DND-41 (cell line): Measurements from ENCODE around the gene BOLL.

Experiments
- ATAC-seq: fragments of 200-7000 bp; cut with Tn5 transposase; 3 replicates; pipeline ENCODE4 v1.9.1; 2021; ENCODE audit warnings: low read depth; ENCODE audit not compliant: insufficient read depth
- DNase-seq: peaks from one replicate; pipeline ENCODE4 v3.0.0-alpha.2; 2020
- H2AFZ ChIP-seq: 2 replicates; pipeline ENCODE4 v1.6.0; 2012; ENCODE audit warnings: low read depth, low read length
- H3K27ac ChIP-seq: 2 replicates; pipeline ENCODE4 v1.5.1; 2012; ENCODE audit warnings: low read length, inconsistent platforms
- H3K27me3 ChIP-seq: fragments of 200-600 bp; sonication (generic); 2 replicates; pipeline ENCODE4 v1.6.0; 2012; ENCODE audit warnings: low read length, mild to moderate bottlenecking, inconsistent platforms; ENCODE audit not compliant: insufficient read depth, poor library complexity
- H3K36me3 ChIP-seq: 2 replicates; pipeline ENCODE4 v1.5.1; 2012; ENCODE audit warnings: low read length, inconsistent platforms; ENCODE audit not compliant: insufficient read depth
- H3K4me1 ChIP-seq: 2 replicates; pipeline ENCODE4 v1.5.1; 2012; ENCODE audit warnings: mild to moderate bottlenecking, low read length; ENCODE audit not compliant: insufficient read depth
- H3K4me2 ChIP-seq: 2 replicates; pipeline ENCODE4 v1.6.0; 2012; ENCODE audit warnings: mild to moderate bottlenecking, moderate library complexity, low read length, inconsistent platforms; ENCODE audit not compliant: insufficient read depth
- H3K4me3 ChIP-seq, 2 experiments: fragments of 200-600 bp in 1 of 2; shearing (Covaris generic) in 1 of 2; 2 replicates each; pipeline ENCODE4 v1.5.1; 2012 to 2016; ENCODE audit warnings: inconsistent platforms in 2 of 2, low read length in 2 of 2, mild to moderate bottlenecking in 2 of 2, low read depth in 1 of 2, moderate library complexity in 1 of 2
- H3K79me2 ChIP-seq: 2 replicates; pipeline ENCODE4 v1.6.0; 2012; ENCODE audit warnings: low read length, inconsistent platforms; ENCODE audit not compliant: insufficient read depth
- H3K9ac ChIP-seq: 2 replicates; pipeline ENCODE4 v1.6.0; 2012; ENCODE audit warnings: low read depth, mild to moderate bottlenecking, inconsistent platforms, low read length, moderate library complexity
- H3K9me3 ChIP-seq: 2 replicates; pipeline ENCODE4 v1.5.1; 2012; ENCODE audit warnings: low read length, moderate library complexity, mild to moderate bottlenecking, inconsistent platforms; ENCODE audit not compliant: insufficient read depth, severe bottlenecking
- H4K20me1 ChIP-seq: 2 replicates; pipeline ENCODE4 v1.6.0; 2012; ENCODE audit warnings: low read length; ENCODE audit not compliant: insufficient read depth
- CTCF ChIP-seq: IDR thresholded peaks from 2 replicates; pipeline ENCODE4 v1.5.1; 2012; ENCODE audit warnings: borderline replicate concordance, low read length, moderate library complexity, mild to moderate bottlenecking; ENCODE audit not compliant: poor library complexity, severe bottlenecking; ENCODE audit errors: extremely low read depth
- EZH2 ChIP-seq: IDR thresholded peaks from 3 replicates; pipeline ENCODE4 v1.6.1; 2012; ENCODE audit warnings: borderline replicate concordance, low read depth, mild to moderate bottlenecking, moderate library complexity, low read length, inconsistent platforms; ENCODE audit not compliant: severe bottlenecking

Gene BOLL

DNA sequence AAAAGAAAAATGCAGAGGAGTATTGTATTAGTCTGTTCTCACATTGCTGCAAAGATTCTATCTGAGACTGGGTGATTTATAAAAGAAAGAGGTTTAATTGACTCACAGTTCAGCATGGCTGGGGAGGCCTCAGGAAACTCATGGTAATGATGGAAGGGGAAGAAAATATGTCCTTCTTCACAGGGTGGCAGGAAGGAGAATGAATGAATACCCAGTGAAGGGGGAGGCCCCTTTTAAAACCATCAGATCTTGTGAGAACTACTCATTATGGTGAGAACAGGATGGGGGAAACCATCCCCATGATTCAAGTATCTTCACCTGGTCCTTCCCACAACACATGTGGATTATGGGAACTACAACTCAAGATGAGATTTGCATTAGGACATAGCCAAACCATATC is 10.2 kb upstream of the BOLL start:
- no peak for ATAC-seq
- TF ChIP-seq EZH2 (no peak), CTCF (no peak)
- Histone ChIP-seq H3K27me3 (peaks cover 2% of the 10 kb centered on the region), H3K9ac (no peak overlapping the region), H3K4me3 (no peak overlapping the region), H3K36me3 (no peaks in the 10 kb centered on the region), H3K9me3 (no peaks in the 10 kb centered on the region), H2AFZ (no peak overlapping the region), H3K4me1 (no peaks in the 10 kb centered on the region), H3K79me2 (no peaks in the 10 kb centered on the region), H4K20me1 (no peaks in the 10 kb centered on the region), H3K27ac (no peak overlapping the region), H3K4me2 (no peak overlapping the region)
- no peak for DNase-seq

- TF ChIP-seq EZH2 (no peak), CTCF (no peak)
- H3K27ac ChIP-seq: no peak overlapping the region
- DNase-seq: no peak
Observed at GRCh38 chr2:197793456-197793855, 8.3 kb upstream of the BOLL start.

GRCh38 chr2:197786010-197786877 is 1.1 kb upstream of the BOLL start:
- Histone ChIP-seq H3K9me3 (no peaks in the 10 kb centered on the region), H3K36me3 (no peaks in the 10 kb centered on the region), H3K9ac (no peak overlapping the region), H4K20me1 (no peaks in the 10 kb centered on the region), H3K27me3 (peaks cover 2% of the 10 kb centered on the region), H3K27ac (no peak overlapping the region), H3K4me3 (no peak overlapping the region), H3K4me1 (no peaks in the 10 kb centered on the region), H3K79me2 (no peaks in the 10 kb centered on the region), H3K4me2 (no peak overlapping the region), H2AFZ (no peak overlapping the region)
- TF ChIP-seq EZH2 (no peak), CTCF (no peak)
- no peak for ATAC-seq
- no peak for DNase-seq

More at GRCh38 chr2:197793456-197793855, 8.3 kb upstream of the BOLL start:
- no peaks in the 10 kb centered on the region for H4K20me1 ChIP-seq
- no peak overlapping the region for H3K4me3 ChIP-seq
- no peaks in the 10 kb centered on the region for H3K4me1 ChIP-seq
- H3K36me3 ChIP-seq: no peaks in the 10 kb centered on the region
- H2AFZ ChIP-seq: no peak overlapping the region
- no peak for ATAC-seq
- no peak overlapping the region for H3K4me2 ChIP-seq
- no peak overlapping the region for H3K9ac ChIP-seq
- no peaks in the 10 kb centered on the region for H3K79me2 ChIP-seq
- peaks cover 2% of the 10 kb centered on the region for H3K27me3 ChIP-seq
- H3K9me3 ChIP-seq: no peaks in the 10 kb centered on the region
